NCI-H2227 treated with DMSO at 0.1 percent for 48 hours (cell line): ENCODE results near the gene ACER3.
A peak's percentile ranks its signal among the peaks of the same experiment; 100 is the strongest.
"Not testable (repeated sequence)": the region's sequence is repeated elsewhere in the genome, so short reads cannot be mapped to it uniquely, and the experiment has no call there.

Source experiments
- DNase-seq: peaks from one replicate; lab custom pipeline; 2025; lab: John Stamatoyannopoulos, UW

The ACER3 gene

GRCh38 chr11:76872959-76873827 lies 12.5 kb downstream of the ACER3 start:
- no peak for DNase-seq

- DNase-seq = no peak
These were observed 17.3 kb downstream of the ACER3 start for GRCh38 chr11:76878014-76878413.

- no peak for DNase-seq
These were observed 19.6 kb downstream of the ACER3 start for GRCh38 chr11:76880314-76880713.

- DNase-seq = no peak
These were observed 20.2 kb downstream of the ACER3 start for GRCh38 chr11:76880956-76881355.

- DNase-seq = no peak
These were observed 24.8 kb downstream of the ACER3 start for GRCh38 chr11:76885390-76886097.

- DNase-seq = no peak
These were observed 28.3 kb downstream of the ACER3 start for GRCh38 chr11:76888989-76889388.

GRCh38 chr11:76889411-76889975 lies 28.8 kb downstream of the ACER3 start:
- no peak for DNase-seq

- DNase-seq = no peak
These were observed 29.6 kb downstream of the ACER3 start for GRCh38 chr11:76890329-76890728.

GRCh38 chr11:76891285-76891684 lies 30.6 kb downstream of the ACER3 start:
- no peak for DNase-seq

GRCh38 chr11:76891793-76892192 lies 31.1 kb downstream of the ACER3 start:
- DNase-seq = no peak

- no peak for DNase-seq
These were observed 31.6 kb downstream of the ACER3 start for GRCh38 chr11:76892306-76892705.

- DNase-seq = no peak
These were observed 36.5 kb downstream of the ACER3 start for GRCh38 chr11:76897233-76897632.

- DNase-seq = no peak
These were observed 40.4 kb downstream of the ACER3 start for GRCh38 chr11:76901144-76901543.

GRCh38 chr11:76901622-76902021 lies 40.9 kb downstream of the ACER3 start:
- DNase-seq = not testable (repeated sequence)

GRCh38 chr11:76902121-76903014 lies 41.6 kb downstream of the ACER3 start:
- DNase-seq = no peak

GRCh38 chr11:76903325-76903724 lies 42.6 kb downstream of the ACER3 start:
- DNase-seq = no peak

- DNase-seq = no peak
These were observed 50.1 kb downstream of the ACER3 start for GRCh38 chr11:76910620-76911414.

- no peak for DNase-seq
These were observed 50.7 kb downstream of the ACER3 start for GRCh38 chr11:76911415-76911808.

- DNase-seq = no peak
These were observed 56.0 kb downstream of the ACER3 start for GRCh38 chr11:76916712-76917111.

GRCh38 chr11:76918941-76919386 lies 58.2 kb downstream of the ACER3 start:
- peak; percentile 62 for DNase-seq

- DNase-seq = no peak
These were observed 58.7 kb downstream of the ACER3 start for GRCh38 chr11:76919467-76919866.
